Colon (tissue), 2 donors: ENCODE measurements around the gene CYSTM1.

Source experiments
- FAIRE-seq: peaks from 2 replicates; lab custom pipeline; 2012; peaks lifted over from hg19 to GRCh38; lab: Jason Lieb, UNC
- donor health status: control.
- donor health status: control.

The CYSTM1 gene, protein sequence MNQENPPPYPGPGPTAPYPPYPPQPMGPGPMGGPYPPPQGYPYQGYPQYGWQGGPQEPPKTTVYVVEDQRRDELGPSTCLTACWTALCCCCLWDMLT

GRCh38 chr5:140174465-140175366 is at the start of gene CYSTM1:
Gene CYSTM1 (plus strand): TSS chr5:140175188. CDS start chr5:140194466, 19,278 bp downstream.
- FAIRE-seq = no peak

DNA sequence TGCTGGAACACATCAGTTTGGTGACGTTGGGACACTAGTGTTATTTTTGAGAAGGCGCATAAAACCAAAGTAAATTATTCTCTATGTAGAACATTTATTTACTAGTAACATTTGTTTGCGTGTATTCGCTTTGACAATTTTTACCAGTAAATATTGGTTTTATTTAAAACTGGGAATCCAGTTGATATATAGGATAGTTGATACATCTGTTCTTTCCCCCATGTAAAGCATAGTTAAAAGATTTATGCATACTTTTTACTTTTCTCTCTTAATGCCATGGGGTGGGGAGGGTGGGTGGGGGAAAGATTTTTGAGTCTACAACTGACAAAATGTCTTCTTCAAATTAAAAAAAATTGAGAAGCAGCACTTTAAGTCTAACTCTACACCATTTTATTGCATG is 49.4 kb upstream of the CYSTM1 start, which contains the start of gene IGIP:
Gene IGIP (plus strand): TSS at position 301 of the 400 bp plus-strand sequence. CDS start 2,540 bp downstream, outside the sequence.
- no peak for FAIRE-seq

DNA sequence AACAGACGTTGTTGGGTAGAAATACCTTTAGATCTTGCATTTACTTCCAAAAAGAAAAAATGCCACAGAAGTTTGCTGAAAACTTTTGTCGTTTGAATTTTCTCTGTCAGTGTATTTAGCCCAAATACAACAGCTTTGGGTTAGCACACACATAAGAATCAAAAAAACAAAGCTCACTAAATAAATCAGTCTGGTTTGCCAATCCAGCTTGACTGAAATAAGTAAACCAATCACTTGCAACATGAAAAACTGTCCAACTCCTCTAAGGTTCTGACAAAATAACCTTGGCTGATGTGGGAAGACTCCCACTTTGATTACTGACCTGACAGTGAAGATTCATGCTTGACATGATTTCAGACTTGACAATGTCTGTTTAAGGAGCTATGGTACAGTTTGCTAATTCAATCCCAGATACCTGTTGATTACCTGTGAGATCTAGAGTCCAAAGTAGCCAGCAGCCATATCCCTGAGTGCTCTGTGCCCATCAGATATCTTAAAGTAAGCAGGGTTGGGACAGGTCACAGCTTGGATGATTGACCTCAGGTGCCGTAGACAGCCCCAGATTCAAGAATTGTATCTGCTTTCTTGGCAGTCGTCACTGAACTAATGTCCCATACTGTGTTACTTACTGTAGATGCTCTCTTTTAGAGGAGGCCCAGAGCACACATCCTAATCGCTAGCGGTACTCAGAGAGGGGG is 48.5 kb upstream of the CYSTM1 start:
- no peak for FAIRE-seq

DNA sequence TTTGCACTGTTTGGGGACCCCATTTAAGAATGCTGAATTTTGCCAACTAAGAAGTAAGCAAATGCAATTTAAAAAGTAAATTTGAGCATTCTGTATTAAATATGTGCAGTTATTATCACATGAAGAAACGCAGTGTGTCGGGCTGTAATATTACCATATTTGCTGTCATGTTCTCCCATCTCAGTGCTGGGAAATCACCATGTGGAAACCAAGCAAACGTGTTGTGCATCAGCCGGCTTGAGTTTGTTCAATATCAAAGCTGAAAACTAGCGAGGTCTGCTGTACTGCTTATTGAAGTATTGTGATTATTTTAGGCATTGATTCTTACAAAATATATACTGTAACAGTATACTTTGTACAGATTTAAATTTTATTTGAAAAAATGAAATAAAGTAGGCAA is 46.6 kb upstream of the CYSTM1 start:
- FAIRE-seq = no peak

- no peak for FAIRE-seq
These were observed 43.8 kb upstream of the CYSTM1 start for GRCh38 chr5:140130949-140131733.

- no peak for FAIRE-seq
These were observed 43.0 kb upstream of the CYSTM1 start for GRCh38 chr5:140131967-140132409.

DNA sequence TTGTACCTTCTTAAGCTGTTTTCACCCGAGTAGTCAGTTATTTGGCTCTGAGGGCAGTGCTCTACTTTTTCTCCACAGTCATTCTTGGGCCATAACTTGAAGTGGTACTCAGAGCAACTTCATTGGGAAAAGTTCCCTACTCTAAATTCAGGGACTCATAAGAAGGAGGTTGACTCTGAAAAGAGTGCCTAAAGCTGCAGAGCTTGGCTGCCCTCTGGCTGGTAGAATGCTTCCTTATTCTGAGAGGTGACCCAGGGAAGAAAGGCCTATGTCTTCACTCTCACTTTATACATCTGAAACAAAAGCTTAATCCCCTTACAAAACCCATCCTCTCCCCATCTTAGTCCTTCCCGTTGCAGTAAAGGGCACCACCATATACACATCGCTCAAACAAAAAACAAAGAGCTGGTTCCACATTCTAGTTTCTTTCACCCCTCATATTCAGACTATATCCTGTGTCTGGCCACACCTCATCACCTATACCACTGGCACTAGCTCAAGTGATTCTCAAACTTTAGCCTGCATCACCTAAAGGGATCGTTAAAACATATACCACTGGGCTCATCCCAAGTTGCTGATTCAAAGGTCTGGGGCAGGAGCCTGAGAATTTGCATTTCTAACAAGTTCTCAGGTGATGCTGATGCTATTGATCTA is 41.3 kb upstream of the CYSTM1 start:
- FAIRE-seq = no peak

- FAIRE-seq = no peak
These were observed 40.6 kb upstream of the CYSTM1 start for GRCh38 chr5:140134277-140134935.

DNA sequence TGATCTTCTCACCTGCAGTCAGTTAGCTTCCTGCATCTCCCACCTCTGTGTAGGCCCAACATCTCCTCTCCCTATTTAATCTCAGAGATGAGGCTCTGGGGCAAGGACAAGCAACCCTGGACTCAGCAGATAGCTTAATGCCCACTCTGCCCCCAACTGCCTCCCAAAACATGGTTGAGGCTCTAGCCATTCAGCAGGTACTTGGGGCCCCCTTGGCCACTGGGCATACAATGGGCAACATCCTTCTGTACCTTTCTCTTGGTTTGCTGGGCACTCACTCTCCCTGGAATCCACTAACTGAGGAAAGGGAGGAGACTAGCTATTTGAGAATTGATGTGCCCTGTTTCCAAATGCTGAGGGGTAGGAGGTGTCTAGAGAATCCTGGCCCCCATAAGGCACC is 39.9 kb upstream of the CYSTM1 start:
- FAIRE-seq = no peak

DNA sequence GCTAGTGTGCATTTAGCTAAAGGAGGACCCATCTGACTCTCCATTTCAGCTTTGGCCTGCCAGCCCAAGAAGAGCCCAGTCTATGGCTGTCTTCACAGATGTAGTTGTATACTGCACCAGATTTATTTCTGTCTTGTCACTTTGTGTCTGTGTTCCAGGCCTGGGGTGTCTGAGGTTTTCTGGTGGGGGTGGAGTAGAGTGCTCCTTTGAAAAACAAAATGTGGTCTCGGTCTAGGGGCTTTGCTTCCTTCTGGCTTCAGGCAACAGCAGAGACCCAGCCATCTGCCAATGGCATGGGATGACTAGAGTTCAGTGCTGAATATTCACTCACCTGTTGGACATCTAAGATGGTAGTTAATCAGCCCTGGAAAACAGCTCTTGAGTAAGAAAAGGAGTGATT is 38.4 kb upstream of the CYSTM1 start:
- no peak for FAIRE-seq

DNA sequence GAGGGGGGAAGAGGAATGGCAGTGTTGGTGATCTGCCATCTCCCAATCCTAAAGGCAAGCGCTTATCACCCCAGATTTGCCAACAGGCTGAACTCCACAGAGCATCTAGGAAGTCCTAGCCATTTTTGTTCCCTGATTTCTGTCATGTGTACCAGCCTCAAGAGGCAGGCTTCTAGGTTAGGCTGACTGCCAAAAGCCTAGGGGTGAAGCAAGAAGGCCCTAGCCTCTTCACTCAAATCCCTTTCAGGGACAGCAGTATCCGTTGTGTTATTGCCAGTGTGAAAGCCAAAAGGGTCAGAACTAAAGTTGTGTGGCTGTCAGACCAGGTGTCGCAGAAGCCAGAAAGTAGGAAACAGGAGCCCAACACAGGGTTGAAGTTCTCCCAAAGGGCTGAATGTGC is 34.6 kb upstream of the CYSTM1 start:
- FAIRE-seq = no peak

DNA sequence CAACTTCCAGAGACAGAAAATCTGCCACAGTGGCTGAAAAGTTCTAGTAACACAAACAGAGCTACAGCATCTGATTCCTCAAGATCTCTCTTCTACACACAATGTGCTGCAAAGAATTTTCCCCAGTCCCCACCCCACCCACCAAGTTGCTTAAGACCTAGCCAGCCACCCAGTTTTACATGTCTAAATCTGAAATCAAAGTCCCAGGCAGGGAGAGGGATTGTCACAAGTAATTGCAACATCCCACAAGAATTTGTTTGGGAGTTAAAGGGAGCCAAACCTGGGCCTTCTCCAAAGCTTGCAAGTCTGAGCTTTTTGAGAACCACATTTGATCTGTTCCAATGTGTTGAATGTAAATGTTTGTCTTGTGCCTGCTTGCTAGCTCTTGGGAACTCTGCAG is 33.7 kb upstream of the CYSTM1 start:
- FAIRE-seq = no peak

DNA sequence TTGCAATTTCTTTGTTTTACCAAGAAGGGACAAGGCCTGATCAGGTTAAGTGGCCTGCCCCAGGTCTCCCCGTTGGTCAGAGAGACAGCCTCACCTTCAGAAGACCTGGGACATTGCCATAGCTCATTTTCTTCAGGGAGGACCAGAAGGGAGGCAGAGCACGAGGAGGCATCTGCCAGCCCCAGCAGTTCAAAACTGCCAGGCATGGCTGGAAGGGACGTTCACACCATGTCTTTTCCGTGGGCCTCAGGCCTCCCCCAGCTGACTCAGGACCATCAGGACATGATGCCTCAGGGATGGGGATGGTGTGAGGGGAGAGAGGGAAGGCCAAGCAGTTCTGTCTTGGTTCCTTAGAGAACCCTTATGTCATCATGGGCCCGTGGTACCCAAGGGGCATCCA is 32.7 kb upstream of the CYSTM1 start:
- no peak for FAIRE-seq

GRCh38 chr5:140142856-140143255 is 32.1 kb upstream of the CYSTM1 start:
- no peak for FAIRE-seq

GRCh38 chr5:140143521-140144258 is 31.3 kb upstream of the CYSTM1 start:
- no peak for FAIRE-seq

- no peak for FAIRE-seq
These were observed 29.7 kb upstream of the CYSTM1 start for GRCh38 chr5:140145256-140145655.

DNA sequence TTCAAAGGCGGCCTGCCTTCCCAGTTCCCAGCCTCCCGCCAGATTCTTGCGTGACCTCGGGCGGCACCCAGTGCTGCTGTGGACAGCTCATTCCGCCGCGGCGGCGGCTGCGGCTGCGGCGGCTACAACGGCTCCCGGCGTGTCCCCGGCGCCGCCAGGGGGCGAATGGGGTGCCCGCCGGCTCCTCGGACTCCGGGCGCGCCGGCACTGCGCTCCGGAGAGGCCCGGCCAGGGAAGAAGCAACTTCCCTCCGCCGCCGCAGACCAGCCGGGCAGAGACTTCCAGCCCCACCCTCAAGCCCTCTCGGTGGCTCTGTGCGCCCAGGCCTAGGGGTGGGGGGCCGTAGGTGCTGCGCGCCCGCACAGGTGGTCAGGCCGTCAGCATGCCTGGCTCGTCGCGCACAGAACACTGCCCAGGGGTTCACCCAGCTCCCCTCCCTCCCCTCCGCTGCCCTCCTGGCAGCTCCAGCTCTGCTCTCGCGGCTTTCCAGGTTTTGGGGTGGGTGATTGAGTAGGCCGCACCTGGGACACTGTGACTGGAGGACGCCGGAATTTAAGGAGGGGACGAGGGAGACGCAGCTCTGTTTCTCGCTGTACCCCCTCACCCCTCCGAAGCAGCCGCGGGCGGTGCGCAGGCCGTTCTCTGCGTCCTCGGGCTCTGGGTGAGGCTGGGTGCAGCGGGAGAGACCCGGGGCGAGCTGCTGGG is 29.0 kb upstream of the CYSTM1 start:
- no peak for FAIRE-seq

GRCh38 chr5:140146523-140146842 is 28.5 kb upstream of the CYSTM1 start:
- FAIRE-seq = no peak

GRCh38 chr5:140147460-140147859 is 27.5 kb upstream of the CYSTM1 start:
- no peak for FAIRE-seq

GRCh38 chr5:140148508-140148907 is 26.5 kb upstream of the CYSTM1 start:
- FAIRE-seq = no peak
